K562 (cell line): ENCODE data around the gene CDC45. TPM values are rescaled to one million over a fixed set of nuclear protein-coding genes. Genes with fewer than 3 reads are reported as not detected.

Experiments
- ARID4B ChIP-seq: sonication (generic); formaldehyde crosslinking; IDR thresholded peaks from 2 replicates; pipeline ENCODE4 v1.8.0; 2022; ENCODE audit warnings: mild to moderate bottlenecking, missing genetic modification reagents
- ATF1 ChIP-seq, 2 experiments: fragments of 450-650 bp in 1 of 2; IDR thresholded peaks; 2 replicates each; pipeline ENCODE4 v1.6.1; 2016; ENCODE audit warnings: missing compliant biosample characterization in 1 of 2, missing genetic modification characterization in 1 of 2
- BCL6 ChIP-seq: fragments of 250-450 bp; sonication (Bioruptor Pico); IDR thresholded peaks from 2 replicates; pipeline ENCODE4 v1.4.0; 2020
- CLOCK ChIP-seq: fragments of 250-450 bp; sonication (Bioruptor Pico); IDR thresholded peaks from 2 replicates; pipeline ENCODE4 v1.4.0; 2020; ENCODE audit warnings: mild to moderate bottlenecking, moderate library complexity, borderline replicate concordance
- CREB3 ChIP-seq: fragments of 450-650 bp; conservative IDR thresholded peaks from 2 replicates; pipeline ENCODE4 v1.6.1; 2016; ENCODE audit warnings: missing genetic modification characterization, low read depth, mild to moderate bottlenecking, missing compliant biosample characterization, moderate library complexity
- GTF2A2 ChIP-seq: IDR thresholded peaks from 2 replicates; pipeline ENCODE4 v1.6.1; 2016; ENCODE audit warnings: mild to moderate bottlenecking, missing genetic modification characterization, missing compliant biosample characterization
- HIVEP1 ChIP-seq: fragments of 250-450 bp; sonication (Bioruptor Pico); IDR thresholded peaks from 2 replicates; pipeline ENCODE4 v1.4.0; 2020; ENCODE audit warnings: mild to moderate bottlenecking
- HMBOX1 ChIP-seq: sonication (generic); IDR thresholded peaks from 2 replicates; pipeline ENCODE4 v1.6.1; 2016
- HOXB6 ChIP-seq: fragments of 250-450 bp; sonication (Bioruptor Pico); IDR thresholded peaks from 2 replicates; pipeline ENCODE4 v1.5.1; 2022; ENCODE audit warnings: mild to moderate bottlenecking, borderline replicate concordance
- NFATC3 ChIP-seq: fragments of 450-650 bp; IDR thresholded peaks from 2 replicates; pipeline ENCODE4 v1.6.1; 2017; ENCODE audit warnings: mild to moderate bottlenecking
- PHB ChIP-seq: fragments of 250-450 bp; sonication (Bioruptor Pico); IDR thresholded peaks from 2 replicates; pipeline ENCODE4 v1.5.0; 2021
- RBM15 ChIP-seq: fragments of 200-400 bp; formaldehyde crosslinking; IDR thresholded peaks from 2 replicates; pipeline ENCODE4 v1.6.1; 2018; ENCODE audit warnings: mild to moderate bottlenecking, low read length, moderate library complexity; ENCODE audit not compliant: insufficient read depth
- SETDB1 ChIP-seq: IDR thresholded peaks from one replicate; pipeline ENCODE4 v1.6.1; 2012; ENCODE audit warnings: low read length, control low read depth, inconsistent platforms
- SIN3A ChIP-seq, 2 experiments: fragments of 150-350 bp in 1 of 2; IDR thresholded peaks; 2 replicates each; pipeline ENCODE4 v1.6.1; 2011 to 2016; ENCODE audit warnings: borderline replicate concordance in 2 of 2, low read depth in 2 of 2, low read length in 2 of 2, mild to moderate bottlenecking in 2 of 2, moderate library complexity in 2 of 2; ENCODE audit not compliant: control insufficient read depth in 1 of 2
- TRIM24 ChIP-seq, 2 experiments: fragments of 450-650 bp; IDR thresholded peaks; 2 replicates each; pipeline ENCODE4 v1.6.1; 2016
- ZC3H8 ChIP-seq: fragments of 450-650 bp; IDR thresholded peaks from 2 replicates; pipeline ENCODE4 v1.6.1; 2017
- ZFP1 ChIP-seq: fragments of 450-650 bp; formaldehyde crosslinking; IDR thresholded peaks from 2 replicates; pipeline ENCODE4 v1.4.0; 2020; ENCODE audit warnings: mild to moderate bottlenecking, mixed read lengths
- ZNF511 ChIP-seq: sonication (generic); formaldehyde crosslinking; IDR thresholded peaks from 2 replicates; pipeline ENCODE4 v1.8.0; 2022; ENCODE audit warnings: mild to moderate bottlenecking, missing genetic modification reagents
- ZNF561 ChIP-seq: fragments of 450-650 bp; formaldehyde crosslinking; conservative IDR thresholded peaks from 2 replicates; pipeline ENCODE4 v1.4.0; 2020; ENCODE audit warnings: mild to moderate bottlenecking, moderate library complexity
- polyA plus RNA-seq, 8 experiments: library from polyadenylated mRNA; depleted of rRNA in 4 of 8; stranded (reverse) in 5 of 8; unstranded in 3 of 8; fragments of >200 nt; fragmentation: Nextera tagmentation in 2 of 8; fragmentation: Illumina TruSeq in 1 of 8; extraction: Ambion mirVana in 2 of 8; extraction: Trizol in 1 of 8; gene quantifications; 2 replicates each; pipeline versions ENCODE4 v1.2.1 to v1.2.3, GENCODE V29; 2011 to 2014; ENCODE audit warnings: inconsistent platforms in 1 of 8, missing spikeins in 1 of 8
- total RNA-seq, 7 experiments: library from RNA; depleted of rRNA in 6 of 7; stranded (reverse); fragments of >200 nt in 6 of 7; fragmentation: Illumina TruSeq in 2 of 7; extraction: Trizol in 2 of 7; gene quantifications; 2 replicates each; pipeline versions ENCODE4 v1.2.1 to v1.2.3, GENCODE V29; 2011 to 2021; ENCODE audit warnings: low replicate concordance in 1 of 7

Gene CDC45
- total and polyA plus RNA-seq, 9 of the 15 experiments (the other 6 are each of a cell fraction or from before 2014, with no cell fraction given), result 251 to 580 (median 410) TPM

GRCh38 chr22:19446603-19447329 lies 33.0 kb upstream of the CDC45 start (continued):
- TF ChIP-seq GTF2A2 (tag) (no peak), SIN3A (IDR thresholded peaks at IDR 0.05; ENCODE audit: borderline replicate concordance in 2 of 2, control insufficient read depth in 1 of 2, low read depth in 2 of 2, low read length in 2 of 2) (no peak; a peak in 1 of 4 replicates), ZC3H8 (no peak), ZNF561 (no peak), ATF1 (CRISPR knock-in tag; IDR thresholded peaks at IDR 0.05) (no peak), ATF1 (tag; IDR thresholded peaks at IDR 0.05) (no peak), PHB (CRISPR knock-in tag) (0 out of 2 replicates have a peak, but pooled peaks have one; percentile 15), CLOCK (CRISPR knock-in tag) (no peak), ZFP1 (CRISPR knock-in tag) (no peak), ZNF511 (CRISPR knock-in tag) (no peak), HIVEP1 (CRISPR knock-in tag) (no peak), NFATC3 (peak; percentile 57; the same call in 1 of the 2 replicates), BCL6 (no peak), ARID4B (no peak), HOXB6 (CRISPR knock-in tag) (no peak), SETDB1 (no peak), TRIM24 (IDR thresholded peaks at IDR 0.05) (0 out of 4 replicates have a peak, but pooled peaks of 1 of the 2 experiments have one; percentile 61), CREB3 (tag) (no peak), HMBOX1 (no peak; the same call in 1 of the 2 replicates), RBM15 (no peak)
